HuH-7.5 (cell line): Measurements from ENCODE around the gene FOXO3.
"Not testable (repeated sequence)": the region's sequence is repeated elsewhere in the genome, so short reads cannot be mapped to it uniquely, and the experiment has no call there.

Experiments used
- DNase-seq: peaks from one replicate; pipeline ENCODE4 v3.0.0; 2011; ENCODE audit warnings: low spot score

Gene FOXO3

GRCh38 chr6:108556250-108556649 lies 4.5 kb upstream of the FOXO3 start:
- no peak for DNase-seq

GRCh38 chr6:108556866-108557493 lies 3.7 kb upstream of the FOXO3 start:
- DNase-seq = no peak

- DNase-seq = peak; percentile 72
Measured at GRCh38 chr6:108557494-108558371, 3.0 kb upstream of the FOXO3 start.

- peak; percentile 91 for DNase-seq
Measured at GRCh38 chr6:108558372-108559096, 2.2 kb upstream of the FOXO3 start.

- DNase-seq = peak; percentile 85
Measured at GRCh38 chr6:108559097-108559883, 1.4 kb upstream of the FOXO3 start.

- DNase-seq = peak; percentile 52
Measured at GRCh38 chr6:108559884-108560462, 744 bp upstream of the FOXO3 start.

- DNase-seq = not testable (repeated sequence)
Measured at GRCh38 chr6:108561309-108561647, 561 bp downstream of the FOXO3 start.

- DNase-seq = peak; percentile 36
Measured at GRCh38 chr6:108561742-108562502, 1.2 kb downstream of the FOXO3 start.

- peak; percentile 90 for DNase-seq
Measured at GRCh38 chr6:108562503-108562993, 1.8 kb downstream of the FOXO3 start.

- DNase-seq = no peak
Measured at GRCh38 chr6:108563292-108563691, 2.6 kb downstream of the FOXO3 start.

GRCh38 chr6:108564178-108564577 lies 3.5 kb downstream of the FOXO3 start:
- no peak for DNase-seq

- no peak for DNase-seq
Measured at GRCh38 chr6:108565091-108565766, 4.5 kb downstream of the FOXO3 start.

- peak; percentile 29 for DNase-seq
Measured at GRCh38 chr6:108565893-108566292, 5.2 kb downstream of the FOXO3 start.

- no peak for DNase-seq
Measured at GRCh38 chr6:108566406-108566805, 5.7 kb downstream of the FOXO3 start.

GRCh38 chr6:108568101-108568500 lies 7.4 kb downstream of the FOXO3 start:
- DNase-seq = no peak

GRCh38 chr6:108568551-108569305 lies 8.0 kb downstream of the FOXO3 start:
- no peak for DNase-seq

GRCh38 chr6:108570517-108570916 lies 9.8 kb downstream of the FOXO3 start:
- no peak for DNase-seq

- no peak for DNase-seq
Measured at GRCh38 chr6:108574457-108575141, 13.9 kb downstream of the FOXO3 start.
